GM12878 (cell line): ENCODE measurements around the gene TUBD1. TPM values are rescaled to one million over a fixed set of nuclear protein-coding genes. Genes with fewer than 3 reads are reported as not detected.

ENCODE experiments used
- ATAC-seq: fragments of 200-7000 bp; cut with Tn5 transposase; 3 replicates; pipeline ENCODE4 v1.9.1; 2020; ENCODE audit warnings: mild to moderate bottlenecking, moderate library complexity
- BruUV-seq: library from RNA; stranded (reverse); fragments of 400-500 nt; replicated peaks from 2 replicates; lab custom pipeline; 2021; lab: Mats Ljungman, UMichigan
- CTCF ChIA-PET: fragments of 300-600 bp; sonication (Branson Sonifier 250); formaldehyde crosslinking; extraction: SDS; loops from one replicate; lab custom pipeline; 2021; ENCODE audit warnings: inconsistent platforms; lab: Yijun Ruan, JAX
- POLR2A ChIA-PET: fragments of 350-600 bp; formaldehyde crosslinking; extraction: SDS; loops from one replicate; lab custom pipeline; 2021; ENCODE audit warnings: inconsistent platforms; lab: Charles Lee
- RAD21 ChIA-PET: fragments of 300-600 bp; sonication (Branson Sonifier 250); formaldehyde crosslinking; loops from one replicate; lab custom pipeline; 2023; ENCODE audit warnings: antibody characterized with exemption; ENCODE audit not compliant: unreplicated experiment; lab: Charles Lee
- SMC1A ChIA-PET: fragments of 300-600 bp; sonication (Branson Sonifier 250); formaldehyde crosslinking; loops from one replicate; lab custom pipeline; 2023; ENCODE audit not compliant: unreplicated experiment, uncharacterized antibody; lab: Charles Lee
- DNase-seq: peaks from one replicate; pipeline ENCODE4 v3.0.0-alpha.2; 2011; ENCODE audit warnings: low read depth, low spot score
- FAIRE-seq: peaks from 3 replicates; lab custom pipeline; 2011; peaks lifted over from hg19 to GRCh38; lab: Jason Lieb, UNC
- H2AFZ ChIP-seq: 2 replicates; pipeline ENCODE4 v1.6.0; 2011; ENCODE audit warnings: low read depth, low read length, control low read depth; ENCODE audit not compliant: control insufficient read depth
- H3K27ac ChIP-seq: 2 replicates; pipeline ENCODE4 v1.5.1; 2011; ENCODE audit warnings: control low read depth; ENCODE audit not compliant: control insufficient read depth, insufficient read depth
- H3K27me3 ChIP-seq, 2 experiments: replicated peaks in 1 of 2; 2 replicates each; pipeline versions ENCODE4 v1.6.0 to v1.6.1; 2011; ENCODE audit warnings: low read length in 1 of 2; ENCODE audit not compliant: control insufficient read depth in 2 of 2, insufficient read depth in 2 of 2
- H3K36me3 ChIP-seq, 2 experiments: 2 replicates each; pipeline ENCODE4 v1.5.1; 2011; ENCODE audit warnings: low read length in 1 of 2; ENCODE audit not compliant: control insufficient read depth in 2 of 2, insufficient read depth in 2 of 2
- H3K4me1 ChIP-seq: 2 replicates; pipeline ENCODE4 v1.6.1; 2011; ENCODE audit warnings: mild to moderate bottlenecking, low read length, moderate library complexity, mixed read lengths; ENCODE audit not compliant: control insufficient read depth, insufficient read depth
- H3K4me2 ChIP-seq: 2 replicates; pipeline ENCODE4 v1.6.0; 2011; ENCODE audit warnings: control low read depth; ENCODE audit not compliant: control insufficient read depth, insufficient read depth
- H3K4me3 ChIP-seq: fragments of 200-600 bp; sonication (generic); 2 replicates; pipeline ENCODE4 v1.5.1; 2016
- H3K79me2 ChIP-seq: 2 replicates; pipeline ENCODE4 v1.6.0; 2011; ENCODE audit warnings: low read length; ENCODE audit not compliant: control insufficient read depth, insufficient read depth
- H3K9ac ChIP-seq: 2 replicates; pipeline ENCODE4 v1.8.0; 2011; ENCODE audit warnings: low read length, control low read depth, mixed read lengths; ENCODE audit not compliant: control insufficient read depth, insufficient read depth
- H3K9me3 ChIP-seq: replicated peaks from 3 replicates; pipeline ENCODE4 v1.5.1; 2011; ENCODE audit warnings: mild to moderate bottlenecking, low read length; ENCODE audit not compliant: control insufficient read depth, insufficient read depth
- H4K20me1 ChIP-seq: 2 replicates; pipeline ENCODE4 v1.6.0; 2011; ENCODE audit not compliant: control insufficient read depth, insufficient read depth
- ATF3 ChIP-seq: IDR thresholded peaks from 2 replicates; pipeline ENCODE4 v1.6.1; 2011; ENCODE audit warnings: low read depth, mild to moderate bottlenecking, low read length, moderate library complexity, borderline replicate concordance; ENCODE audit errors: extremely low read depth
- BCLAF1 ChIP-seq: fragments of 450-650 bp; IDR thresholded peaks from 2 replicates; pipeline ENCODE4 v1.6.1; 2017; ENCODE audit warnings: antibody characterized with exemption, mild to moderate bottlenecking, moderate library complexity
- CREM ChIP-seq: IDR thresholded peaks from 2 replicates; pipeline ENCODE4 v1.6.1; 2014; ENCODE audit warnings: antibody characterized with exemption, low read depth
- DPF2 ChIP-seq: fragments of 450-650 bp; IDR thresholded peaks from 2 replicates; pipeline ENCODE4 v1.6.1; 2017; ENCODE audit warnings: mild to moderate bottlenecking
- EZH2 ChIP-seq: IDR thresholded peaks from 2 replicates; pipeline ENCODE4 v1.6.1; 2012; ENCODE audit warnings: low read depth, mild to moderate bottlenecking, control low read depth, inconsistent platforms, low read length, borderline replicate concordance; ENCODE audit not compliant: control insufficient read depth
- GATAD2B ChIP-seq: fragments of 450-650 bp; conservative IDR thresholded peaks from 2 replicates; pipeline ENCODE4 v1.6.1; 2017; ENCODE audit warnings: low read depth, mild to moderate bottlenecking, moderate library complexity
- HDAC2 ChIP-seq: fragments of 200-600 bp; sonication (generic); IDR thresholded peaks from 2 replicates; pipeline ENCODE4 v1.6.1; 2017
- MXI1 ChIP-seq: fragments of 150-350 bp; IDR thresholded peaks from 2 replicates; pipeline ENCODE4 v1.6.1; 2011; ENCODE audit warnings: low read depth, mild to moderate bottlenecking, inconsistent platforms, low read length, improper control_type of control experiment
- MYB ChIP-seq: fragments of 150-350 bp; IDR thresholded peaks from 2 replicates; pipeline ENCODE4 v1.6.1; 2014; ENCODE audit warnings: mild to moderate bottlenecking, low read depth, low read length, borderline replicate concordance
- NFIC ChIP-seq: IDR thresholded peaks from 2 replicates; pipeline ENCODE4 v1.6.1; 2012; ENCODE audit warnings: low read depth, mild to moderate bottlenecking, inconsistent platforms, low read length, moderate library complexity
- PAX5 ChIP-seq: IDR thresholded peaks from 2 replicates; pipeline ENCODE4 v1.6.1; 2011; ENCODE audit warnings: low read depth, low read length, borderline replicate concordance
- PKNOX1 ChIP-seq: fragments of 450-650 bp; IDR thresholded peaks from 2 replicates; pipeline ENCODE4 v1.6.1; 2016; ENCODE audit warnings: mild to moderate bottlenecking
- POU2F2 ChIP-seq: IDR thresholded peaks from 3 replicates; pipeline ENCODE4 v1.6.1; 2011; ENCODE audit warnings: low read depth, mild to moderate bottlenecking, low read length, borderline replicate concordance
- SKIL ChIP-seq: fragments of 450-650 bp; IDR thresholded peaks from 2 replicates; pipeline ENCODE4 v1.6.1; 2017; ENCODE audit warnings: mild to moderate bottlenecking, low read depth, inconsistent platforms; ENCODE audit not compliant: poor library complexity, severe bottlenecking
- SMC3 ChIP-seq: IDR thresholded peaks from 2 replicates; pipeline ENCODE4 v1.6.1; 2011; ENCODE audit warnings: low read length, improper control_type of control experiment, borderline replicate concordance
- SRF ChIP-seq, 2 experiments: IDR thresholded peaks; 2 replicates each; pipeline ENCODE4 v1.6.1; 2011; ENCODE audit warnings: low read depth in 2 of 2, low read length in 2 of 2, mild to moderate bottlenecking in 1 of 2, moderate library complexity in 1 of 2
- USF1 ChIP-seq: IDR thresholded peaks from 2 replicates; pipeline ENCODE4 v1.6.1; 2011; ENCODE audit warnings: borderline replicate concordance, low read depth, mild to moderate bottlenecking, moderate library complexity, mixed read lengths, low read length; ENCODE audit not compliant: insufficient read depth; ENCODE audit errors: extremely low read length
- ZNF274 ChIP-seq: IDR thresholded peaks from one replicate; pipeline ENCODE4 v1.8.0; 2011; ENCODE audit not compliant: insufficient read length, insufficient read depth
- WGBS: methylation state at CpG from one replicate; pipeline ENCODE4 v1.1.6; 2016; ENCODE audit warnings: low lambda C conversion rate; ENCODE audit not compliant: insufficient replicate concordance, insufficient coverage; ENCODE audit errors: missing lambda C conversion rate; 5-methylcytosine and 5-hydroxymethylcytosine counted together
- in situ Hi-C: fragments of 300-500 bp; cut with MboI; formaldehyde crosslinking; loops from 9 replicates; pipeline ENCODE4 v1.14.3; 2018; ENCODE audit warnings: mixed read lengths
- intact Hi-C: fragments of 100-400 bp; cut with micrococcal nuclease; formaldehyde crosslinking; loops from one replicate; pipeline ENCODE4 v1.14.2; 2022; ENCODE audit not compliant: unreplicated experiment
- polyA plus RNA-seq, 11 experiments: library from polyadenylated mRNA; depleted of rRNA in 4 of 11; unstranded in 6 of 11; stranded (reverse) in 5 of 11; fragments of >200 nt; fragmentation: Nextera tagmentation in 4 of 11; fragmentation: Illumina TruSeq in 1 of 11; extraction: Ambion mirVana in 4 of 11; extraction: Trizol in 1 of 11; gene quantifications; 1 replicate in 1 of 11; 2 replicates in 10 of 11; pipeline versions ENCODE4 v1.2.1 to v1.2.3, GENCODE V29; 2011 to 2016; ENCODE audit warnings: inconsistent platforms in 2 of 11, missing spikeins in 2 of 11, low read depth in 1 of 11
- total RNA-seq, 4 experiments: library from RNA; depleted of rRNA in 3 of 4; stranded (reverse); fragments of >200 nt in 3 of 4; fragmentation: Illumina TruSeq in 1 of 4; extraction: Trizol in 1 of 4; gene quantifications; 2 replicates each; pipeline versions ENCODE4 v1.2.1 to v1.2.3, GENCODE V29; 2013 to 2021

Gene TUBD1
- total and polyA plus RNA-seq, 10 of the 15 experiments (the other 5 are each of a cell fraction or from before 2014, with no cell fraction given): 5.3 to 10.8 (median 8.3) TPM

- Histone ChIP-seq H3K79me2 (peaks cover 20% of the 10 kb centered on the region), H3K9ac (no peak overlapping the region), H3K4me3 (no peak overlapping the region), H3K9me3 (no peaks in the 10 kb centered on the region), H4K20me1 (no peaks in the 10 kb centered on the region), H3K4me2 (no peak overlapping the region), H3K4me1 (no peaks in the 10 kb centered on the region), H3K27ac (no peak overlapping the region), H2AFZ (no peak overlapping the region), H3K36me3 (peaks cover 0 to 3% of the 10 kb centered on the region in 2 experiments; a peak in 1 of 4 replicates), H3K27me3 (no peaks in the 10 kb centered on the region)
- no peak for DNase-seq
- POLR2A ChIA-PET: no interaction called here
- CTCF ChIA-PET: interaction anchor here (0.7 kb wide), 1 partner anchor 65 kb away, joined by 3 read pairs; no protein-coding TSS in a partner anchor
- SMC1A ChIA-PET: no interaction called here
- FAIRE-seq: no peak
- BruUV-seq: no TSS peak
- RAD21 ChIA-PET: no interaction called here
- ATAC-seq: no peak
- in situ Hi-C loops (no loop called here), intact Hi-C loops (no loop called here)
- 95% methylated on average over 3 of the region's 3 CpGs for WGBS
- TF ChIP-seq ATF3 (no peak), GATAD2B (no peak), EZH2 (no peak), SMC3 (no peak), BCLAF1 (no peak), CREM (no peak), MYB (no peak), DPF2 (no peak), MXI1 (no peak), POU2F2 (no peak), SRF (IDR thresholded peaks at IDR 0.05; ENCODE audit: low read depth in 2 of 2, low read length in 2 of 2) (no peak), HDAC2 (no peak), NFIC (no peak), ZNF274 (no peak), PAX5 (no peak), USF1 (no peak), SKIL (no peak), PKNOX1 (no peak)
Measured at GRCh38 chr17:59907467-59907866, 14.7 kb upstream of the TUBD1 start.
